ENCODE results near the gene PAN2.
A peak's percentile ranks its signal among the peaks of the same experiment; 100 is the strongest.
"Not testable (repeated sequence)": the region's sequence is repeated elsewhere in the genome, so short reads cannot be mapped to it uniquely, and the experiment has no call there.

The PAN2 gene

DNA sequence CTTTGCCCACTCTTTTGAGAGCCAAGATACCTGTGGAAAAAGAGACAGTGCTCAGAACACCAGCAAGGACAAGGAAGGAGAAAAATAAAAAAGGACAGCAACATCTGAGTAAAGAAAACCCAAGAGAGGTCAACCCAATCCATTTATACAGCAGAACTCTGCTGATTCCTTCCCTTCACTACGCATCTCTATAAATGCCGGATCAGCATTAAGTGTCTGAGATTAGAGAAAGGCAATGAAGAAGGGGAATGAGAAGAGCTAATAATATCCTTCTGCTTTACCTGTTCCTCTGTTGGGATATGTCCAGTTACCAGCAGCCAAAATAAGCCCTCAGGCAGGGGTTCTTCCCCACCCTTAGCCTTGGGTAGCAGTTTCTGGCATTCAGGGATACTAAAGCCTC is 51.2 kb downstream of the PAN2 start:
- no peak for TF ChIP-seq POLR2A (IDR thresholded peaks at IDR 0.05; ENCODE audit: low read depth, low read length)
- FAIRE-seq, result no peak
- no peak for DNase-seq (ENCODE audit: insufficient read length, low spot score)

DNA sequence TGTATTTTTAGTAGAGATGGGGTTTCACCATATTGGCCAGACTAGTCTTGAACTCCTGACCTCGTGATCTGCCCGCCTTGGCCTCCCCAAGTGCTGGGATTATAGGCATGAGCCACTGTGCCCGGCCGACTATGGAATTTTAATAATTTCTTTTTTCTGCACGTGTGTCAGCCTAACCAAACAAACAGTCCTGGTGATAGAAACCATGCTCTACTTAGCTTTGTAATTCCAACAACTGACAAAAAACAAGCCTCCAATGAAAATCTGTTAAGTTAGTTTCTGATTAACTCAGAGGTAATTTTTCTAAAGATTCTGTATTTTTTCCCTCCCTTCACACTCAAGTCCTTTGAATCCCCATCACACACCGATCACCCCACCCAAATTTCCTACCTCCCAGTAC is 51.8 kb downstream of the PAN2 start:
- DNase-seq (ENCODE audit: insufficient read length, low spot score), result no peak
- no peak for FAIRE-seq
- no peak for TF ChIP-seq POLR2A (IDR thresholded peaks at IDR 0.05; ENCODE audit: low read depth, low read length)

DNA sequence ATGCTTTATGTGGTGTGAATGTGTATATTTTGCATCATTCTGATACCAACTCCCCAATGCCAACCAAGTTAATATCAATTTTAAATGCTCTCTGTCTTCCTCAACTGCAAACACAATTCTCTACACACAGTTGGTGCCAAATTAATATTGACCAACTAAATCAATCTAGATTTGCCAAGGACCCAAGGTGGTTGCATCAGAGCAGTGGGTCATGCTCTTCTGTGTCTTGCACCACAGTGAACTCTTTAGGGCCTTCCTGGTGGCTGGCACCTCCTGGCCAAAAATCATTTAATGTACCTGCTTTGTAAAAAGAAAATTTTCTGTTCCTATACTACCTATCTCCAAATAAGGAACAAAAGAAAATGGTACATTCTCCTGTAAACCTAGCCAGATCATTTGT is 53.0 kb downstream of the PAN2 start:
- FAIRE-seq (no peak), DNase-seq (ENCODE audit: insufficient read length, low spot score) (no peak)
- no peak for TF ChIP-seq POLR2A (IDR thresholded peaks at IDR 0.05; ENCODE audit: low read depth, low read length)

DNA sequence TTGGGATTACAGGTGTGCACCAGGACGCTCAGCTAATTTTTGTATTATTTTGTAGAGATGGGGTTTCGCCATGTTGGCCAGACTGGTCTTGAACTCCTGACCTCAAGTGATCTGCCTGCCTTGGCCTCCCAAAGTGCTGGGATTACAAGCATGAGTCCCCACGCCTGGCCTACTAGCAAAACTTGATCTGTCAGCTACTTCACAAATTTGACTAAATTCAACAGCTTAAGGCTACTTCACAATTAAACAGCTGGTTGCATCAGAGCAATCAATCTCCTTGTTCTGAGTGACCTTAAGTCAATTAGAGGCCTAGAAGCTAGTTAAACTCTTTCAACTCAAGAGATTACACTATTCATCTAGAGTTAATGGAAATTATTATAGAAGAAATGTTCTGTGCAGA is 54.9 kb downstream of the PAN2 start:
- no peak for DNase-seq (ENCODE audit: insufficient read length, low spot score)
- TF ChIP-seq POLR2A (IDR thresholded peaks at IDR 0.05; ENCODE audit: low read depth, low read length), result no peak
- FAIRE-seq, result no peak

DNA sequence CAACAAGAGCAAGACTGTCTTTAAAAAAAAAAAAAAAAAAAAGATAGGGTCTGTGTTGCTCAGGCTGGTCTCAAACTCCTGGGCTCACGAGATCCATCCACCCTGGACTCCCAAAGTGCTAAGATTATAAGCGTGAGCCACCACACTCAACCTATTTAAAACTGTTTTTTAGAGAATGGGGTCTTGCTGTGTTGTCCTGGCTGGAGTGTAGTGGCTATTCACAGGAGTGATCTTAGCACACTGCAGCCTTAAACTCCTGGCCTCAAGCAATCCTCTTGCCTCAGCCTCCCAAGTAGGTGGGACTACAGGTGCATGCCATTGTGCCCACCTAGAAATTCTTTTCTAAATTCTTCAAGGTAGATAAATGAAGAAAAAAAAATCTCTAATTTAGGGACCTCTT is 59.5 kb downstream of the PAN2 start:
- no peak for TF ChIP-seq POLR2A (IDR thresholded peaks at IDR 0.05; ENCODE audit: low read depth, low read length)
- FAIRE-seq (no peak), DNase-seq (ENCODE audit: insufficient read length, low spot score) (no peak)

DNA sequence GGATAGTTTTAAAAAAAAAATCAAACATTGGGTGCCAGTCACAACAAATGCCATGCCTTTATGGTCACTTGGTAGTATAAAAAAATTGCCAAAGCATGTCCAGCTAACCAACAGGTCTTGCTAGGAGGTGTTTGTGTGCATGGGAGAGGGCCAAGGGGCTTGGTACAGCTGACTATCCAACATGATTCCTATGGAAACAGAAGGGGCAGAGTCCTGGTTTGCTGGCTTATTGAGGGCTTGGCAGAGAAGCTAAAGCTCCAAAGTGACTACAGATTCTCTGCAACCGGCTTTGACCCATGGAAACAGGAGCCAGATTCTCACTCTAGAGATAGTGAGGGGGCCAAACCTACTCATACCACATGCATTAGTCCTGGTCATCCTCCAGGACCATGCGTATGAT is 61.3 kb downstream of the PAN2 start:
- DNase-seq (ENCODE audit: insufficient read length, low spot score); FAIRE-seq: not testable (repeated sequence)

DNA sequence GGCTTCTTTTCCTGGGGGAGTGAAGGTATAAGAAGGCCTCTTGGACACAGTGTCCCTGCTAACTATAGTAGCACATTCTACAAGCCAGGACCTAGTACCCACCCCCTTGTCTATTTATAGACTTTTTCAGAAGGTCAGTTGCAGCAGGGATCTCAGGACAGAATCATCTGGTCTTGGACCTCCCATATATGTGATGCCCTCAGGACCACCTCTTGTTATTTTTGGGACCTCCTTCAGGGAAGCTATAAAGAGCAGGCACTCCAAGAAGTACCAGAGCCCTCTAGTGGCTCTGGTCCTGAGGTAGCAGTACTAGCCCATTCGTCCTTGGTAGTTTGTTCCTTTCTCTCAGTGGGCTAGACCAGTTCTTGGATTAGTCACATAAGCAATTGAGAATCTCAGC is 62.8 kb downstream of the PAN2 start:
- no peak for DNase-seq (ENCODE audit: insufficient read length, low spot score)
- TF ChIP-seq POLR2A (IDR thresholded peaks at IDR 0.05; ENCODE audit: low read depth, low read length), result no peak
- FAIRE-seq, result no peak

DNA sequence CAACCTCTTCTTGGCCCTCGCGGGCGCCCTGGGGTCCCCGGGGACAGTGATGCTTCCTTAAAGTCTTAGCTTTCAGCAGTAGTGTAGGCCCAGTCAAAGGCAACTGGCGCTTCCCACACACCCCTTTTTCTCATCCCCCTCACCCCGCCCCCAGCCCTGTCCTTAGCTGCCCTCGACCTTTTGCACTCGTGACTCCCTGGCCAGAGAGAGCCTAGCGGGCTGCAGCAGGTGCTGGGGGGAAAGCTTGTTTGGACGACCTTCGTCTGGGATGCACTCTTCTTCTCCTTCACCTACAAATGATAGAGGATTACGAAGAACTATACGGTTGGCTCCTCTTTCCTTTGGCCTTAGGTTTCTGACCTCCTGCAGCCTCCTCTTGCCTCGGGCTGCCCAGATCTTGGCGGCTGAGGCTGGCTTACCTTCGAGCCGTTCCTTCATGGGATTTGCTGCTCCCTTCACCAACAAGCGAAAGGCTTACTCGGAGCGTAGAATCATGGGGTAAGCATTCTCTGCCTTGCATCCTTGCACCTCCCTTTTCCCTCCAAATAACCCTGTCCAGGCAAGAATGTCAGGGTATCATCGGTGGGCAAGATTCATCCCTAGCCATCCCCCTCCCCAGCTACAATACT is 66.2 kb downstream of the PAN2 start:
- FAIRE-seq (no peak), DNase-seq (ENCODE audit: insufficient read length, low spot score) (no peak)

DNA sequence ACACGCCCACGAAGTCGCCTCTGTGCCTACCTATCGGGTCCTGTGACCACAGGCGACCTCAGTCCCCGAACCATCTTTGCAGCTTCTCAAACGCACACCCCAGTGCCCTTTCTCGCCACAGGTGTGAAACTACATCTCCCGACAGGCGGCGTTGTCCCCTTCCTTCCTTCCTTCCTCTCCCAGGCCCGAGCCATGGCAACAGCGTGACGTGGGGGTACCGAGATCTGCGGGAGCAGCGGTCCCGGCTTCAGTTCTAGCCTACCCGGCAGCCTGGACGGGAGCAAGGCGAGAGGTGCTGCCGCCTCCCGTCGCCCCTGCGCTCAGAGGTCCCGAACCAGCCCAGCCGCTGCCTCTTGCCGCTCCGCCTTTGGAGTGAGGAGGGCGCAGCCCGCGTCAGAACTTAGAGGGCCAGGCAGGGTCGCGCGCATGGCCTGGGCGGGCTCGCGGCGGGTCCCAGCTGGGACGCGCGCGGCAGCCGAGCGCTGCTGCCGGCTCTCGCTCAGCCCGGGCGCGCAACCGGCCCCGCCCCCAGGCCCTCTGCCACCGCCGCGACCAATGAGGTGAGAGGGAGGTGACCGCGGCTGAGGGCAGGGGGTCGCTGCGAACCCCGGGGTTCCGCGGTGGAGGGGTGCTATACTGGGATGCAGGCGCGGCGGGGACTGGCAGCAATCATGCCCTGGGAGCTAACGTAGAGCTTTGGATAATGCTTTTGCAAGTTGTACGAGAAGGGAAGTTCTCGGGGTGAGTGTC is 66.9 kb downstream of the PAN2 start, which contains the start of gene COQ10A:
COQ10A (plus strand) TSS at position 250 of the 750 bp plus-strand sequence; CDS start at position 427, 177 bp downstream.
- peak; percentile 81 for TF ChIP-seq POLR2A (IDR thresholded peaks at IDR 0.05; ENCODE audit: low read depth, low read length)
- DNase-seq (ENCODE audit: insufficient read length, low spot score) (peak; percentile 90), FAIRE-seq (no peak)

More for the DNA sequence above, 66.2 kb downstream of the PAN2 start:
- no peak for TF ChIP-seq POLR2A (IDR thresholded peaks at IDR 0.05; ENCODE audit: low read depth, low read length)

All from H54 (cell line).